Ovary (tissue), 9 donors: ENCODE results near the gene DGUOK. TPM values are rescaled to one million over a fixed set of nuclear protein-coding genes. Genes with fewer than 3 reads are reported as not detected.

Experiments
- DNase-seq, 5 donors: peaks; one replicate each; pipeline ENCODE4 v3.0.0-alpha.2; 2019 to 2020
- H3K27ac ChIP-seq, 2 donors: fragments of 200-600 bp; one replicate each; pipeline versions ENCODE4 v1.5.1 to v1.8.0; 2019 to 2022
- H3K27me3 ChIP-seq: fragments of 200-600 bp; one replicate; pipeline ENCODE4 v1.8.0; 2022
- H3K36me3 ChIP-seq: fragments of 200-600 bp; sonication (generic); one replicate; pipeline ENCODE4 v1.5.1; 2019
- H3K4me1 ChIP-seq: one replicate; pipeline ENCODE4 v1.8.1; 2013; ENCODE audit warnings: mild to moderate bottlenecking, moderate library complexity; ENCODE audit not compliant: insufficient read depth
- H3K4me3 ChIP-seq: fragments of 200-600 bp; sonication (generic); one replicate; pipeline ENCODE4 v1.5.1; 2017
- H3K9me3 ChIP-seq, 2 donors: fragments of 200-600 bp in 1 of 2; sonication (generic) in 1 of 2; one replicate each; pipeline versions ENCODE4 v1.5.1 to v1.8.1; 2013 to 2019; ENCODE audit warnings: mild to moderate bottlenecking in 1 of 2, moderate library complexity in 1 of 2
- CTCF ChIP-seq, 3 donors: fragments of 450-650 bp in 2 of 3; fragments of 200-600 bp in 1 of 3; IDR thresholded peaks; one replicate each; pipeline versions ENCODE4 v1.5.1 to v1.8.0; 2016 to 2022; ENCODE audit warnings: antibody characterized with exemption in 3 of 3, mild to moderate bottlenecking in 1 of 3
- EP300 ChIP-seq: sonication (generic); formaldehyde crosslinking; IDR thresholded peaks from one replicate; pipeline ENCODE4 v1.6.1; 2017; ENCODE audit warnings: antibody characterized with exemption
- POLR2A ChIP-seq: fragments of 450-650 bp; IDR thresholded peaks from one replicate; pipeline ENCODE4 v1.6.1; 2017; ENCODE audit warnings: antibody characterized with exemption, mild to moderate bottlenecking, moderate library complexity
- WGBS, 3 donors: extraction: QIAGEN DNeasy Blood & Tissue Kit in 1 of 3; methylation state at CpG; one replicate each; pipeline versions ENCODE4 v1.1.5 to v1.1.7; 2013 to 2017; 5-methylcytosine and 5-hydroxymethylcytosine counted together
- intact Hi-C, 4 donors: fragments of 100-400 bp; cut with DNase I; formaldehyde crosslinking; loops; one replicate each; pipeline versions ENCODE4 v1.11.0 to v1.15.1; 2022 to 2023
- polyA plus RNA-seq, 2 donors: library from polyadenylated mRNA; stranded (reverse); fragments of 200-250 nt in 1 of 2; fragments of 350-450 nt in 1 of 2; fragmentation: Illumina TruSeq in 1 of 2; extraction: RNeasy Lipid Tissue Mini Kit (QIAGEN cat#74804) in 1 of 2; gene quantifications; one replicate each; pipeline ENCODE4 v1.2.3, GENCODE V29; 2013 to 2014
- total RNA-seq, 7 donors: library from RNA; depleted of rRNA in 2 of 7; stranded (reverse); fragments of >200 nt in 2 of 7; fragmentation: NEBNext Ultra II Directional in 3 of 7; extraction: Animal tissue kit (Norgen Biotek cat#: 25700) in 3 of 7; gene quantifications; one replicate each; pipeline versions ENCODE4 v1.1.0 to v1.2.4, GENCODE V29; 2016 to 2023
- donor health status: DM: no; HTN: no; CAD: no; lungs with moderate emphysema.
- donor health status: DM: no; HTN: no; CAD: no.
- donor health status: Bipolar disorder and iron deficiency.
- donor health status: DM: yes; HTN: yes; CAD: no.
- donor health status: DM: no; HTN: no; CAD: no.
- donor health status: DM: yes; HTN: yes; CAD: no.

DGUOK gene
- total and polyA plus RNA-seq, 9 donors = 45.8 to 84.1 (median 57.4) TPM

- DNase-seq = peak in 2 of 5 donors; percentile 32 to 48
- Histone ChIP-seq H3K36me3 (no peaks in the 10 kb centered on the region), H3K4me1 (peaks cover 13% of the 10 kb centered on the region), H3K27ac (no peak overlapping the region), H3K4me3 (peak overlapping the region; percentile 23), H3K27me3 (no peaks in the 10 kb centered on the region), H3K9me3 (no peaks in the 10 kb centered on the region)
- 5 to 9% (median 6%) methylated on average over 31 of the region's 31 CpGs for WGBS, 3 donors
- intact Hi-C loops = no loop called here
- TF ChIP-seq CTCF (IDR thresholded peaks at IDR 0.05) = no peak
- TF ChIP-seq POLR2A = no peak
- no peak for TF ChIP-seq EP300
These were observed 54.7 kb downstream of the DGUOK start for GRCh38 chr2:73981081-73982001.

GRCh38 chr2:73982140-73982617 lies 55.5 kb downstream of the DGUOK start:
- TF ChIP-seq POLR2A = no peak
- no peak for TF ChIP-seq CTCF (IDR thresholded peaks at IDR 0.05)
- Histone ChIP-seq H3K4me3 (no peak overlapping the region), H3K27ac (no peak overlapping the region), H3K27me3 (no peaks in the 10 kb centered on the region), H3K9me3 (no peaks in the 10 kb centered on the region), H3K36me3 (no peaks in the 10 kb centered on the region), H3K4me1 (peaks cover 13% of the 10 kb centered on the region)
- intact Hi-C loops = no loop called here
- 56 to 58% (median 57%) methylated on average over 7 of the region's 7 CpGs for WGBS, 3 donors
- no peak for DNase-seq

- intact Hi-C loops = loop anchor here in 1 of 4 donors (2.0 kb wide), 1 partner anchor 17 kb away; no protein-coding TSS in a partner anchor
- peaks cover 16% of the 10 kb centered on the region for H3K4me1 ChIP-seq
- H3K36me3 ChIP-seq = no peaks in the 10 kb centered on the region
- no peaks in the 10 kb centered on the region for H3K27me3 ChIP-seq
- 9 to 16% (median 12%) methylated on average over 35 of the region's 35 CpGs for WGBS, 3 donors
- no peaks in the 10 kb centered on the region for H3K9me3 ChIP-seq
- DNase-seq = peak in 3 of 5 donors; percentile 39 to 57 (median 50)
- H3K27ac ChIP-seq = no peak overlapping the region
- H3K4me3 ChIP-seq = peak overlapping the region; percentile 51
- TF ChIP-seq EP300 = no peak
- no peak for TF ChIP-seq CTCF (IDR thresholded peaks at IDR 0.05)
- no peak for TF ChIP-seq POLR2A
These were observed 56.9 kb downstream of the DGUOK start for GRCh38 chr2:73983322-73984202.
